HG03558 (cell line): ENCODE measurements around the gene SNPH.

Experiments used
- ATAC-seq: cut with Tn5 transposase; IDR thresholded peaks from one replicate; pipeline ENCODE4 v1.9.1; 2021; ENCODE audit warnings: moderate number of reproducible peaks; ENCODE audit not compliant: unreplicated experiment; ENCODE audit errors: extremely low read depth

SNPH gene

DNA sequence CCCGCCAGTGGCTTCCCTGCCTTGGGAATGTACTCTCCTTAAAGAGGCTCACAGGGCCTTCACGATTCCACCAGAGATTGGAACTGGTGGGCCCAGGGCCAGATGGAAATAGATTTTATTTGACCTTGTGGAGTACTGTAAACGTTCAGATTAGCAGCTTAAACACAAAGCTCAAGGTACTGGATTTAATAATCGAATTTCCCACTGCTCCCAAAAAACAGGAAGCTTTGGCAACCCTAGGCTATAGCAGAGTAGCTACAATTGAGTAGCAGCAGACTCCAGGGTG, 55.5 kb downstream of the SNPH start:
- ATAC-seq: no peak

DNA sequence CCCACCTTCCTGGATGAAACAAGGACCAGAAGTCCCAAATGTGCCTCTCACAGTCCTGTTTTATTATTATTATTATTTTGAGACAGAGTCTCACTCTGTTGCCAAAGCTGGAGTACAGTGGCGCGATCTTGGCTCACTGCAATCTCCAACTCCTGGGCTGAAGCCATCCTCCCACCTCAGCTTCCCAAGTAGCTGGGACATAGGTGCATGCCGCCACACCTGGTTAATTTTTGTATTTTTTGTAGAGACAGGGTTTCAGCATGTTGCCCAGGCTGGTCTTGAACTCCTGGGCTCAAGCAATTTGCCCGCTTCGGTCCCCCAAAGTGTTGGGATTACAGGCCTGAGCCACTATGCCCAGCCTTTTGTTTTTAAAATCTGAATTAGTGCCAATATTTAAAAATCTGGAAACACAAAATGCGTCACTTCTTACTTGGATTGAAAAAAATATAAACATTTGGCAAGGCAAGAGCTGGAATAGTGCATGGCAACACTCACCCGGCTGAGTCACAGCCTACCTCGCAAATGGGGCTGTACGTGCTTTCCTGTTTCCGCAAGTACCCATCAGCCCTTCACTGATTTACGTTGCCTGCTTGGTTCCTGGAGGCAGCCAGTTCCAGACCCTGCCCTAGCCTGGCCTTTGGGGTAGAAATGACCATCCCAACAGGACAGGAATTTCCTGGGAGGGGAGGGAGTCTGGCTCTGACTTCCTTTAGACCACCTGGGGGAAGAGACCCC, 56.6 kb downstream of the SNPH start:
- ATAC-seq: no peak

DNA sequence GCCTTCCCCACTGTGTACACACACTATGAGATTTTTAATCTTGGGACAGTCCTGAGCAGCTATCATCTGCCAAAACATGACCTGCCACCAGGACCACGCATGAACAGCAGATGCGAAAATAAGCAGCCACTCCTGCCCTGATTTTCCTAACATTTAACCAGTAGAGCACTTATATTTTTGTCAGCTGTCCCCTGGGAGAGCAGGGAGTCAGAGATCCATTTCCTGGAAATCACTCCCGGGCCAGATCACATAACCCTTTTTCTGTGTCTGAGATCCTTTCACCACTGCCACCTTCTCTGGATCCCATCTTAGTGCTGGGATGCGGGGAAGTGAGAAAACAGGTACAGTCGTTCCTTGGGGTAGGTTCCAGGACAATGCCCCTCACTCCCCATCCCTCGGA, 57.2 kb downstream of the SNPH start:
- no peak for ATAC-seq

DNA sequence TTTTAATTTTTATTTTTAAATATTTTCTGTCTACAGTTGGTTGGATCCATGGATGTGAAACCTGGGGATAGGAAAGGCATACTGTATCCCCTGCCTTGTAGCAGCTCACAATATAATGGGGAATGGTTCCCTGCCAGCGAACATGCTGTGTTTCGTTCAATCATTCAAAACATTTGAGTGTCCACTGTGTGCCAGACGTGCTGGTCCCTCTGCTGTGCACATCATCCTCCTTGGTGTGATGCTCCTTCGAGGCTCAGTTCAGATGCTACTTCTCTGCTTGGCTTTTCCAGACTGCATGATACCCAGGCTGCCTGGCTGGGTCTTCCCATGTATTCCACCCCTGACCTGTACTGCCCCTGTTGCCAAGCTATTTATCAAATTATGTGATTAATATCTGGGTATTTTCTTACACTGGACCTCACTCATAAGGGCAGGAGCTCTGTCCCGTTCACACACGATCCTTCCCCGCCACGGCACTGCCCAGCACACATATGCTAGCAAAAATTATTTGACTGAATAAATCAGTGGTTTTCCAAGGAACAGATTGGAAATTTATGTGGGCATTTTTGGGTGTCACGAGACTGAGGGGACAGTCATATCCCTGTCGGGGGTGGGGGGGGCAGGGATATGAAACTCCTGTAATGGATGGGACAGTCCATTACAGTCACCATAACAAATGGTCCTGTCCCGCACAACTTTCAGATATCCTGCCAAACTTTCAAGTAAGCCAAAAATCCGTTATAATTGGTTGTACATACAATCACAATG, 57.9 kb downstream of the SNPH start:
- ATAC-seq: no peak

DNA sequence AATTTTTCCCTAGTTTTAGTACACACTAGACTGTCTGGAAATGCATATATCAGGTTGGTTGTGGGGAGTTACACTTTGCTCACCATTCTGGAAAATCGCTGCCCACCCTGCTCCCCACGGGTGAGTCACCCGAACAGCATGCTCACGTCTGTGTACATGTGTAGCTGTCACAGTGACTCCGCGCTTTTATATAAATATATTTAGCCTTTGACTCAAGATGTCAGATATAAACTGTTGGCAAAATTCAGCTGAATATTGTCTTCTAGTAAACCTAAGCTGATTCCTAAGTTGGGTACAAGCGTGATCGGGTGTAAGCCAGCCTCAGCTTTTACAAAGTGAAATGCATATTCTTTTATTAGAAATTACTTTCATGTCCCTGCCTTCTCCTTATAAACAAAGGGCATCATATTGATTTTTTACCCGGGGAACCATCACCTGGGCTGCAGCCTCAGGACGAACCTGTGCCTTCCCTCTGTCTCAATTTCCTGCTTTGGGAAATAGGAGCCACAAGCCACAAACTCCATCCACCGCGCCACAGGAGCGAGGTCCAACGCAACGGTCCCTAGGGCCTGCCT, 58.6 kb downstream of the SNPH start:
- no peak for ATAC-seq

DNA sequence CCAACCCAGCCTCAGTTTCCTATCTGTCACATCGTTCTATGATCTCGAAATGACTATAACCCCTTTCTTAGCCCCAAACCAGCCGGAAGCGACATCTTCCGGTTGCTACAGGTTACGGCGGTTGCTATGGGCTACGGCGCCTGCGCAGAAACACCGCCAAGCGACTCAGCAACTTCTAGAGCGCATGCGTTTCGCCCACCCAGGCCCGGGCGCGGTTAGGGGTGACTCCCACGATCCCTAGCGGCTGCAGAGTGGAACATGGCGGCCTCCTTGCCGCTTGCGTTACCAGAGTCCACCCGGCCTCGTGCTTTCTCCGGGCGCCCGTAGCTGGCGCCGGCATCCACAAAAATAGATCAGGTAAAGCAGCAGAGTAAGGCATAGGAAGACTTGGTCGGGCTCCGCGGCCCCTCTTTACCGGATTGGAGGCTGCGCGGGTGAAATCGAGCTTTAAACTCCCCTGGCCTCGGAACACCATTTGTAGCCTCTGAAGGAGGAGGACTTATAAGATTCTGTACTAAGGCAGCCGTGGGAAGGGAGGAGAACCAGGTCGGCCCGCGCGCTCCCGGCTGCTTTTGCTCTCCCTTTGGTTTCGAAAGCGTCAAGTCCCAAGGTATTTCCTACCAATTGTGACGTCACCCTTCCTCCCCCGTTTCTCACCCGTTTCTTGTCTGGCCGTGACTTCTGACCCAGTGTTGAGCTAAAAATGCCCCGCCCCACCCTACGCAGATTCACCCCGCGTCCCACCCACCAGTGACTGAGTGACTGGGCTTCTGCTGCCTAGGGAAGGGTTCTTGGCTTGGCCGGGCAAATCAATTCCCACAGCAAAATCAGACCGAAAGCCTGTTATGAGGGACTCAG, 59.3 kb downstream of the SNPH start:
- ATAC-seq: no peak

DNA sequence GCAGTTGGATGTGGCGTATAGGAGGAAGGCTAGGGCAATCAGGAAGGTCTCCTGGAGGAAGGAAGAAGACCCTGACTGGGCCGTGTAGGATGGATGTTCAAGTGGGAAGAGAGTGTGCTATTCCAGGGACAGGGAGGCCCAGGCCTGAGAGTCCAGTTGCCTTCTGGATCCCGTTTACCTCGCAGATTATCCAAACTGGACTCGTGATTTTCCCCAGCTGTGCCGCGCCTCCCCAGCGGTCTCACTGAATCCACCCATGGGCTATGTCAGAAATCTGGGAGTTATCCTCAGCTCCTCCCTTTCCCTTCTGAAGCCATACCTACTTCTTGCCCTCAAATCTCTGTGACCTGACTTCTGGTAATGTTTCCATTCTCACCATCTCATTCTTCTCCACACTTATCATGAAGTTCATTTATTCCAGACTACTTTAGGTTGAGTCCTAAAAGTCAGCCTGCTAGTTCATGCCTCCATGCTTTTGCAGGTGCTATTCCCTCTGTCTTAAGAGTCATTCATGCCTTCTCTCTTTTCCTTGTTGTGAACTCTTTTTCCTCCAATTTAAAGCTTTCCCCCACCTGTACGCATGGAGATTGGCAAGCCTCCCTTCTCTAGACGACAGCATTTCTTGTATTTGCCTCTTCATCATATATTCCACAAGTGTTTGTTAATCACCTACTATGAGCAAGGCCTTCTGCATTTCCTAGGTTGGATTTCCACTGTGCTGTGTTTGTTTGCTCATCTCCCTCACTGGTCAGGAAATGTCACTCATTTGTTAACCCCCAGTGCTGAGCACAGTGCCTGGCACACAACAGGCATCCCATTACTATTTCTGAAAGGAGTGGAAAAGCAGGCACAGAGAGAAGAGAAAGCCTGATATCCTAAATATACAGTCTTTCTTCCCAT, 60.2 kb downstream of the SNPH start:
- ATAC-seq: no peak

DNA sequence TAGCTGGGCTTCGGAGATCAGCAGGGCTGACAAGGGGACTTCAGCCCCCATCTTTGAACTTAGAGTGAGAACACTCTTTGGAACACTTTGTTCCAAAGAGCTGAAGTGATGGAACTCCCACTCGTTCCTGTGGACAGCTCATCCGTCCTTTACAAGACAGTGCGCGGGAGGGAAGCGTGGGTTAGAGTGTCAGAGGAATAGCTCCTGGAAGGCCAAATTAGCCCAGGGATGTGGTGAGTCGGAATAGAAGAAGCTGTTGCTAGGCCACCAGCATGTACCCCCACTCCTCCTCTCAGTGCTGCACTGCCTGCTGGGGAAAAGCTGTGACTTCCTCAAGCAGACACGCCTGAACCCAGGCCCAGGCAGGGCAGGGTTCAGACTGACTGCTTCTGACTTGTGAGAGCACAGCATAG, 61.2 kb downstream of the SNPH start:
- no peak for ATAC-seq

DNA sequence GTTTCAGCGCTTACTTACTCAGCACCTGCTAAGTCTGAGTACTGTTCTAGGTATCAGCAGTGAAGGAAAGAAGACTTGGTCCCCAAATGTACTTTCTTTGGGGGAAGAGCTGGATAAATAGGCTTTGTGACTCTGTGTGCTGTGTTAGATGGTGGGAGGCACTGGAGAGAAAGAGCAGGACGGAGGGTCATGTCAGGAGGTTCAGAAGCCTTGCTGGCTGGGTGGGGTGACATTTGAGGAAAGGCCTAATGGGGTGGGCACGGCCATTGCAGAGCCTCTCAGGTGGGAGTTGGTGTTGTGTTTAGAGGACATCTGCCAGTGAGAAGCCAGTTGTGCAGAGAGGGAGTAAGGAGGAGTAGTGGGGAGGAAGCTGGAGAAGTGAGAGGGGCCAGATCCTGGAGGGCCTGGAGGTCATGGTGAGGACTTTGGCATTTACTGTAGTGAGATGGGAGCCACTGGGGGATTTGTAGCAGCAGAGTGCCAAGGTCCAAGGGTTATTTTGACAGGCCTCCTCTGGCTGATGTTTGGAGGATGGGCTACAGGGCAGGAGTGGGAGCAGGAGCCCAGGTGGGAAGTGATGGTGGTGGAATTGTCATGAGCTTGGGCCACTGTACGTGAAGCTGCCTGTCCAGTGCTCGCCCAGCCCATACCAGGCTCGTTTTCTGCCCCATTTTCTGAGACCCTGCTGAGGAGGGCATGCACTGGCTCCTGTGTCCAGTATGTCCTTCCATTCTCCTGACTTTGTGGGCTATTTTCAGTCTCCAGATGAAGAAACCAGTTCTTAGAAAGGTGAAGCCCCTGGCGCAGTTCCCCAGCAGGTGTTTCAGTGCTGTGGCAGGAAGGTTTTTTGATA, 62.0 kb downstream of the SNPH start:
- ATAC-seq: no peak

DNA sequence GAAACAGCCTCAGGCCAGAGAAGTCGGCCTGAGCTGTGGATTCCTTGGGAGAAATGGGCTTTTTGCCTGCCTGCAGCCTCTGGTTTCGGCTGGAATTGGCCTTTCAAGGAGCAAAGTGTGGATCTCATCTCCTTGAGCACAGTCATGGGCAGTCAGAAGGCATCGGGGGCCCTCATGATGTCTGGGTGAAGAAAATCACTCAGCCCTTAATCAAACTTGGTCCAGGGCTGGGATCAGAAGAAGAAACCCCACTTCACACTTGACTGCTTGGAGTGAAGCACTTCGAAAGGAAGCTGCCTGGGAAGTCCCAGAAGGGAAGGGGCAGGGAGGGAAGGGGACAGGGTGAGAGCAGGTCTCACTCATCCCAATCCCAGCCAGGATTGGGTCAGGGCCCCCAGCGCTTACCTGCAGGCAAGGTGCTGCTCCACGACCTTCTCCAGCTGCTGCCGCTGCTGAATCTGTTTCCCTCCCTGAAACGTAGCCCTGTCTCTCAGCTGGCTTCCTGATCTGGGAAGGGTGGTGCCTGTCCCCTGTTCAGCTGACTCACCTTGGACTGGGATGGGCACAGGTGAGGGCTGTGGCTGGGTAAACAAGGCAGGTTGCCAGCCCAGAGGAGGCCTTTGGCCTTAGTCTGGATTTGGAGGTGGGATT, 62.7 kb downstream of the SNPH start, which contains the start of gene SDCBP2:
Gene SDCBP2, minus strand, starts transcription at position 460 of the 651 bp plus-strand sequence. CDS start 8,723 bp downstream, outside the sequence.
- ATAC-seq: no peak

DNA sequence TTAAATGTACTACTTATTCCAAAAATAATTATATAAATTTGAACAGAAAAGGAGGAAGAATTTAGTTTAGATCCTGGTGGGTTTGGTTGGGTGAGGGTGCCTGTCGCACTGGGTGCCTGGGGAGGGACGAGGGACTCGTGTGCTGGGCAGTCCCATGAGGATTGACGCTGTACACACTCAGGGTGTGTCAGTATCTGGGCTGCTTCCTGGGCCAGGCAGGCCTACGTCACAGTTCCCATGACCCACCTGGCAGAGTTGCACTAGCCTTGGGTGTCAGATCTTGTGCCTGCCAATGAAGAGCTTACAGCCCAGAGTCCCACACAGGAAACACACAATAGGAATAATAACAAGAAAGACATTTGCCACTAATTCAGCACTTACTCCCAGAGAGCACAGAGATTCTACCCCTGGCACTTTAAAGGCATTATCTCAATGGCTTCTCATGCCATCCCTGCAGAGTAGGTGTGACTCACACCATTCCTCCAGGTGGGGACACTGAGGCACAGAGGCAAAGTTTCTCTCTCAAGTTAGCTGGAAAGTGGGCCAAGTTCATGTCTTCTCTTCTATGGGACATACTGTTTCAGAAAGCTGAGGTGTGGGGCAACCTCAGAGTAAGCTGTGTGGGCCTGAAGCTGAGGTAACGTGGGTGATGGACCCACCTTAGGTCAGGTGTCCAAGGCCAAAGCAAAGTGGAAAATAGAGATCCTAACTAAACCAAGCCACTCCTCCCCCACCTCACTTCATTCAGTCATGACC, 64.2 kb downstream of the SNPH start:
- no peak for ATAC-seq

DNA sequence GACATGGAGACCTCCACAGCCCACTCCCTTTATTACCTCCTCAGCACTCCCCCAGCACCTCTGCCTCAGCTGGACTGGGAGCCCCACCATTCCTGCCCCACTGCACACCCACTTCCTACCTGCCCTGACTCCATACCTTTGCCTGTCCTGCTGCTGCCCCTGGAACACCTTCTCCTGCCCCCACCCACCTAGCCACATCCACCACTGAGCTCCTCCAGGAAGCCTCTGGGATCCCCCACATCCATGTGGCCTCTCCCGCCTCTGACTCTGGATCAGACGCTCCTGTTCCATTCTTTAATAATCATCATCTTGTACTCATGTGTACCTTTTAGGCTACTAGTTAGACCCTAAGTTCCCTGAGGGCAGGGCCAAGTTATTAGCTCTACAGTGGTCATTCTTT, 65.0 kb downstream of the SNPH start:
- no peak for ATAC-seq

DNA sequence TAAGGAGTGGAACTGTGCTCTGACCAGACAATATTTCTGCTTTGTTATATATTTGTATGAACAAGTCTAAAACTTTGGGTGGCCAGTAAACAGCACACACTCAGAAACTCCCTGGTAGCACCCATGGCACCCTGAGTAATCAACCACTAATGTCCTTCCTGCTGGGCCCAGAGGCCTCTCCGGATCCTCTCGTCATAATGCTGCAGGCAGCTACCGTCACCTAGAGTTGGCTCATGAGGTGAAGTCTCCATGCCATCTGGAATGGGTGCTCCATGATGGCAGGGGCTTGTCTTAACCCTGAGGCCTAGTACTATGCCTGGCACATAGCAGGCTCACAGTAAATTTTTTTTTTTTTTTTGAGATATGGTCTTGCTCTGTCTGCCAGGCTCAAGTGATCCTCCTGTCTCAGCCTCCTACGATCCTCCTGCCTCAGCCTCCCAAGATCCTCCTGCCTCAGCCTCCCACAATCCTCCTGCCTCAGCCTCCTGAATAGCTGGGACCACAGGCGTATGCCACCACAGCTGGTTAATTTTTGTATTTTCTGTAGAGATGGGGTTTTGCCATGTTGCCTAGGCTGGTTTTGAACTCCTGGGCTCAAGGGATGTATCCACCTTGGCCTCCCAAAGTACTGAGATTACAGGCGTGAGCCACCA, 65.8 kb downstream of the SNPH start:
- ATAC-seq: no peak

DNA sequence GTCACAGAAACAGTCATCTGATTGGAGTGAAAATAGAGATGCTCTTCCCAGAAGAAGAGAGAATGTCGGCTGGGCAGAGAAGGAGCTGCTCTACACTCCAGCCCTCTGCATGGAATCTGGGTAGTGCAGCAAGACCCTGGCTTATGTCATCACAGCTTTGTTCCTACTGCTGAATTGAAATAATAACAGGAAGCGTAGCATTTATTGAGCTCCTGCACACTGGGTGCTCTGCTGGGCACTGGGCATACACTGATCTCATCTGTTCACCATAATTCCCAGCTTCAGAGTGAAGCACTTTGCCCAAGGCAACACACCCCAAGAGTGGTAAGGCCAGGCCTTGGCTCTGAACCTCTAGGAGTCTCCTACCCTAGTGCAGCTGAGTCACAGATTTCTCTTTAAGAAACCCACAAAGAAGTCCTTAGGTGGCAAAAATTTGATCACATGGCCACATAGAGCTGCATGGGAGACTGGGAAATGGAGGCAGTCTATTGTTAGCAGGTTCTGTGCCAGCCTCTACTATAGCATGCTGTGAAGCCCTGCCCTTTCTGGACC, 66.7 kb downstream of the SNPH start:
- no peak for ATAC-seq

DNA sequence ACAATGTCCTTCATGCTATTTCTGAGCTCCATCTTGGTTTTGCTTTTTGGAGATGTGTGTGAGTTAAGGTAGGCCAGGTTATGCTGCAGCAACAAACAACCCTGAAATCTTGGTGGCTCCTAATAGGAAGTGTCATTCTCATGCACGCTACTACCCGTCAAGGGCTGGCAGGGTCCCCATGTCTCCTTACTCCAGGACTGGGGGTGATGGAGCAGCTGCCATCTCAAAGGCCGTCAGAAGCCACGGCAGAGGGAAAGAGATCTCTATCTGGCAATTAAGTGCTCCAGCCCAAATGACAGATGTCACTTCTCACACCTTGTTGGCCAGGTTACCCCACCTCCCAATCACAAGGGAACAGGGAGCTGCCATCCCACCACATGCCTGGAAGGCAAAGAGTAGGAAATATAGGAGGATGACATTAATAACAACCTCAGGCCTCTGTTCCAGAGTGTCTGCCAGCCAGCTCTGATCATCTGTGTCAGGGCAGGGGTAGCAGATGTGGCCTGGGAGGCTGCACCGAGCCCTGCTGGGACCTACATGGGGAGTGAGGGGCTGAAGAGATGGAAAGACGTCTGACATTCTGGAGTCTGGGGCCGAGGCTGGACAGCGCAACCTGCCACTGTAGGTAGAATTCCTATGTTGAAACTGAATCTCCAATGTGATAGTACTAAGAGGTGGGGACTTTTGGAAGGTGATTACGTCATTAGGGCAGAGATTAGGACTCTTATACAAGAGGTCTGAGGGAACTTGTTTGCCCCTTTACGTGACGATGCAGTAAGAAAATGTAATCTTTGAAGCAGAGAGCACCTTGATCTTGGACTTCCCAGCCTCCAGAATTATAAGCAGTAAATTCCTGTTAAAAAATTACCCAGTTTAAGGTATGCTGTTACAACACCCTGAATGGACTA, 67.6 kb downstream of the SNPH start:
- ATAC-seq: no peak

DNA sequence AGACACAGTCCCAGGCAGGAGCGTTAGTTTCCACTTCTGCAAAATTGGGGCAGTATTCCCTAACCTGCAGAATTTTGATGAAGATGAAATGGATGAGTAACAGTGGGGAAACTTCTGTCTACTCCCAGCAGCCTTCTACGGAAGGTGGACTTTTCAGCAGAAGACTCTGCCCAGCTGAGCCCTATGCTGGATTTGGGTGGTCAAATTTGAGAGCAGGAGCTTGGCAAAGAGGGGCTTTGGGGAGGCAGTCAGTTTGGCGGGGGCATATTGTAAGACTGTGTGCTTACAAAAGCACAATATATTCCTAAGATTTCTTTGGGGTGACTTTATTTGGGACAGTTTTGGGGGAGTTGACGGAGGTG, 68.3 kb downstream of the SNPH start:
- no peak for ATAC-seq
